ENCODE measurements around the gene CHGA.

GRCh38 chr14:92965281-92965680 lies 42.3 kb downstream of the CHGA start:
- no peak for TF ChIP-seq POLR2A (IDR thresholded peaks at IDR 0.05)
- TF ChIP-seq POLR2AphosphoS5 (IDR thresholded peaks at IDR 0.05), result no peak
- no peak for TF ChIP-seq CTCF (IDR thresholded peaks at IDR 0.05)
- TF ChIP-seq EP300 (IDR thresholded peaks at IDR 0.05), result no peak
